SHP77 treated with DMSO at 0.1 percent for 48 hours (cell line): Measurements from ENCODE around the gene GATB.

Experiments used
- DNase-seq: peaks from one replicate; lab custom pipeline; 2025; lab: John Stamatoyannopoulos, UW

The GATB gene

DNA sequence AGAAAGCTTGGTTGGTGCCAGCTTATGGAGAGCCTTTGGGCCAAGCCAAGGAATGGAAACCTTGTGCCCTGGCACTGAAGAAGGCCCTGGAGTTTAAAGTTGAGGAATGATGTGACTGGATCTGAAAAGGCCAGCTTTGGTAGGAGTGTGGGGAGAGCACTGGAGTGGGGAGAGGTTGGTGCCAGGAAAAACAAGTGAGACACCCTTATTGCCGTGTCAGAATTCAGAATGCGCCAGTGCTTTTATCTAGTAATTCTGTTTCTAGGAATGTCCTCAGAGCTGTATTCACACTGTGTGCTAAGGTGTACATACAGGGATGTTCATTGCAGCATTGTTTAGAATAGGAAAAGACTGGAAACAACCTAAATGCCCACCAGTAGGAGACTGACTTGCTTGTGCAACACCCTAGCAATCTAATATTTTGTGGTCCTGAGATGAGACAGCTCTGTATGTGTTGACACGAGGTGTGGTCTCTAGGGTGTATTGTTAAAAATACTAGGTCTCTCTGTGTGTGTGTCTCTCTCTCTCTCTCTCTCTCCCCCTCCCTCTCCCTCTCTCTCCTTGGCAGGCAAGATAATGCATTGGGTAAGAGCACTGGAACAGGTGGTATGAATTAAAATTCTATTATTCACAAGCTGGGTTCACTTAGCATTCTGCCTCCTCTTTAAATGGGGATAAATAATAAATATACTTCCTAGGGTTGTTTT, 107.8 kb downstream of the GATB start:
- DNase-seq = no peak

- DNase-seq = no peak
Observed at GRCh38 chr4:151651496-151651895, 109.3 kb downstream of the GATB start.

DNA sequence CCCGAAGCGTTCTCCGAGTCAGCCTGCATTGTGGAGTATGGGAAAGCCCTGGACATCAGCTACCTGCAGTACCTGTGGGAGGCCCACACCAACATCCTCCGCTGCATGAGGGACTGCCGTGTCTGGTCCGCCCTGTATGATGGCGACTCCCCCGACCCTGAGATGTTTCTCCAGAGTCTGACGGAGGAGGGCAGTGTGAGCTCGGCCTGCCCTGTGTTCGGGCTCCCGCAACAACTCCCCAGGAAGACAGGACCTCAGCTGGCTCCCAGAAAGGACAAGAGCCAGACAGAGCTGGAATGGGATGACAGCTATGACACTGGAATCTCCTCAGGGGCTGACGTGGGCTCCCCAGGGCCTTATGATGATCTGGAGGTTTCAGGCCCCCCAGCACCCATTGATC, 111.3 kb downstream of the GATB start:
- DNase-seq = no peak

- no peak for DNase-seq
Observed at GRCh38 chr4:151646322-151646721, 114.5 kb downstream of the GATB start.

- no peak for DNase-seq
Observed at GRCh38 chr4:151644622-151645021, 116.2 kb downstream of the GATB start.

GRCh38 chr4:151643564-151643963, 117.2 kb downstream of the GATB start:
- DNase-seq = no peak

GRCh38 chr4:151641983-151642382, 118.8 kb downstream of the GATB start:
- DNase-seq = no peak

- no peak for DNase-seq
Observed at GRCh38 chr4:151641167-151641566, 119.6 kb downstream of the GATB start.

- DNase-seq = no peak
Observed at GRCh38 chr4:151640381-151640780, 120.4 kb downstream of the GATB start.

GRCh38 chr4:151638295-151638858, 122.4 kb downstream of the GATB start:
- no peak for DNase-seq

GRCh38 chr4:151631349-151631748, 129.5 kb downstream of the GATB start:
- DNase-seq = no peak

GRCh38 chr4:151629097-151629783, 131.6 kb downstream of the GATB start:
- DNase-seq = no peak

DNA sequence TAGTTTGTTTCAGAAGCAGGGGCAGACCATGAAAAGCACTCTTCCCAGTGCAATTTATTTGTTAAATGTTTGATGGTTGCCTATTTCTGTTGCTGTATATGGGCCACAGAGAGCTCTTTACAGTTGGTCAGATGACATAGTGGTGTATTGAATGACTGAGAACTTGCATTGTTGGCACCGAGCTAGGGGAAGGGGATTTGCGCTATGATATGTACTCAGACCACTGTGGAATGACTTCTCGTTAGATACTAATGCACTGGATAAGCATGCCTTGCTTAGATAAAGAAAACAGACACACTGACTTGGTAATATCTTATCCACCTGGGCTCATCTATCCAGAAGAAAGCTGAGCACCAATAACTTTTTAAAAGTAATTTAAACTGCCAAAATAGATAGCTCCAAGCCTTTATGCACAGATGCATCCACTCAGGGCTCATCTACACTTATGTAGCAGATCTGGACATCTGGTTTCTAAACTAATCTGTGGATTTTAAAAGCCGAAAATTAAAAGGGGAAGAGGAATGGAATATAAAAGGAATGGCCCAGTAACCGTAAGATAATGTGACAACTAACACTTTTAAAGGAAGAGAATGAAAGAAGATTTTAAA, 132.7 kb downstream of the GATB start:
- DNase-seq = no peak

GRCh38 chr4:151627491-151627890, 133.3 kb downstream of the GATB start:
- no peak for DNase-seq

GRCh38 chr4:151626751-151627150, 134.1 kb downstream of the GATB start:
- DNase-seq = no peak

GRCh38 chr4:151626228-151626627, 134.6 kb downstream of the GATB start:
- DNase-seq = no peak

DNA sequence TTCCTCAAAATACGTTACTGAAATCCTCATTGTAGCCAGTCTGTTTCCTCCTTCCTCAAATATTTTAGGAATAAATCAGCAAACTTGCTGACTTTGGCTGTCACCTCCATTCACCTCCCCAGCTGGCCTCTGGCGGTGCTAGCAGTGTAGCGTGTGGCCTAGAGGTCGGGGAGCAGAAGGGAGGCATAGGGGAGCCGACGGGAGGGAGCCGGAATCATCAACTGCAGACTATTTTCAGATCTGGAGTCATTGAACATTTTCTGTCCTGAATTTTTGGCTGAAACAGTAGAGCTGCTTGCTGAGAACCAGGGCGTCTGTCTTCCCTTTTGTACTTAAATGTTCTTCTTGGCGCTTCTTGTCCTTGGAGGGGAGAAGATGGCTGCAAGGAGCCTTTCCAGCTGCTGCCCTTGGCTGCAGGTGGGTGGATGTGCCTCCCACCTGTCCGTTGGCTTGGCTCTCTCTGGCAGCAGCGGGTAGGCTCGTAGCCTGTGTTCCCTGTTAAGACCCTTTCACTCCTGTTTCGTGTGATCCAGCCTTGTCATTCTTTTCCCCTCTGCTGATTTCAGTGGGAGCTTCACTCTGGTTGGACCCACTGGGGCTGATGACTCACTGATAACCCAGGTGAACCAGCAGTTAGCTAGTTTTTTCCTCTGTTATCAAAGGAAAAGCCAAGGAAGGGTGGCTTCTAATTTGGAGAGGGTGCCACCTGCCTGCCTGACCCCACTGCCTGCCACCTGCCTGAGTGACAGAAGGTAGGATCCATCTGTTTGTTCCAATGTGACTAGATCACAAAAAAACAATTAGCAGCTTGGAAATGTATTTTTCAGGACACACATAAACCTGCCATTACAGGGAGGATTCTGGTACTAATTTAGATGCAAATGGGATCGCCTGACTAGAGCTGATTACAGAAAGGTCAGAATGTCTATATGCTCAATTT, 135.9 kb downstream of the GATB start:
- DNase-seq = no peak
